CD4-positive, alpha-beta T cell treated with Interleukin-15 for 4 hours (primary cell): ENCODE measurements around the gene GFM1.
"Not testable (repeated sequence)": the region's sequence is repeated elsewhere in the genome, so short reads cannot be mapped to it uniquely, and the experiment has no call there.

ENCODE experiments used
- DNase-seq: peaks from one replicate; pipeline ENCODE4 v3.0.0-alpha.2; 2020; ENCODE audit warnings: low spot score

The GFM1 gene

GRCh38 chr3:158678687-158679086 is 34.4 kb downstream of the GFM1 start:
- DNase-seq = no peak

DNA sequence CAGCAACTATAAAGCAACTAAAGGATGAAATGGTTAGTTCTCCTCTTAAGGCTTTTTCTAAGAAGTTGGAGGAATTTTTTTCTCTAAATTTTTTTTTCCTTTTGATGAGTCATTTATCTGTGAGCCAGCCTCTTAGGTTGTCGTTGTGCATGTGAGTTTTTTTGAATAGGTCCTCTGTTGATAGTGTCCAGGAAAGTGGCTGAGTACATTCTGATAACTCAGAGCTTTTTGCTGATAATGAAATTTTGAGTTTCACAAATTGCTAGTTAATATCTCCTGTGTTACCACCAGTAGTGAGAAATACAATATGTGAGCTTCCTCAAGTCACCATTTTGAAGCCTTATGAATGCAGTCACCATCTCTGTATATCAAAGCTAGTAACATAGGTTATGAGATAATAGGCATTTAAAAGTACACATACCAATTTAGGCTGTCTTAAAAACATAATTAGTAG is 35.2 kb downstream of the GFM1 start:
- DNase-seq = no peak

DNA sequence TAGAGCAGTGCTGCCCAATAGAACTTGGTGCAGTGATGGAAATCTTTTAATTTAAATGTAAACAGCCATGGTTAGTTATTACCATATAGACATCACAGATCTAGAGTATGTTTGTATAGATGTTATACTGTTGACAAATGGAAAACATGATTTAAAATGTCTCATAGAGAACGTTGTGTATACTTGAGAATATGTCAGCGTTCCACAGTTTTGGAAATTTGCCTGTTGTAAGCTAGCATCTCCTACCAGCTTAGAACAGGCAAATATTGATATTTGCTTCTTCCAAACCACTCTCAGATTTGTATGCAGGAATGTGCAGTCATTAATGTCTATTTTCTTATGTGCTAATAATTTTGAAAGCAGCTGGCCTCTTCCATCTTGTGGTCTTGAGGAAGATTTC is 36.5 kb downstream of the GFM1 start:
- DNase-seq = no peak

DNA sequence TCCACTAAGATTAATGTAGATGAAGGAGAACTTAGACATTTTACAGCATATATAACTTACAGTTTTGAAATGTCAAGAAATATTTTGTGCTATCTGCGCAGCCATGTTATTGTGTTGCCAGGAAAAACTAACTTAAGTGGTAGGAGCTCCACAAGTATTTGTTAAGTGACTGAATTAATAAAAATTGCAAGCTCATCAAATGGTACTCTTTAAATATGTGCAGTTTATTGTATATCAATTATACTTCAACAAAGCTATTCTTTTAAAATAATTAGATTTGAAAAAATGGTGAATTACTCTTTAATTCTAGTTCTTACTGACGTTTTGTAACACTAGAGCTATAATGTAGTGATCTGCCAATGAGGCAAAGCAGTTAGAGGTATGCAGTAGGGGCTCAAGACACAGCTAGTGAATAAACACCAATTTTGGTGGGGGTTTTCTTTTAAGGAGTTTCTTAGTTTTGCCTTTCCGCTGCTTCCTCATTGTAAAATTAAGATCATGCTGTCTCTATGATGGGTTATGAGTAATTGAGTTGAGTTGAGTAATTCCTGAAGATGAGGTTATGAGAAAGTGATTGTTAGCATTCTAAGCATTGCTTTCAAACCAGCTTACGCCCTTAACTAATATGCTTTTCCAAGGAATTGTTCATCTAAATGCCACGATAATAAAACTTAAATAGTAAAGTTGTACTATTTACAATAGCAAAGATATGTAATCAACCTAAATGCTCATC is 39.1 kb downstream of the GFM1 start:
- DNase-seq = no peak

DNA sequence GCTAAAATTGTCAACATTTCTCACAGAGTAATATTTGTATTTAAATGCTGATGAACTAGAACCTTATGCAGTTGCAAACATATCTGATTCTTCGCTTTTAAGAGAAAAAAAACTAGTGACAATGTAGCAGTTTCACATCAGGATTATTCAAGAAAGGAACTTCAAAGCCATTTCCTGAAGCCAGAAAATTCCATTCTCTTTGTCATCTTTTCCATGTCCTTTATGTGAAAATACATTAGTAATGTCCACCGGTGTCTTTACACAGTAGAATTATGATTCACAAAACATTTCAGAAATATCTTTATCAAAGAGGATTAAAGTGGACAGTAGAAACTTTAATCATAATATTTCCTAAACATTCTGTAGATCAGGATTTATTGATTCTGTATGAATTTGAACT is 40.8 kb downstream of the GFM1 start:
- no peak for DNase-seq

DNA sequence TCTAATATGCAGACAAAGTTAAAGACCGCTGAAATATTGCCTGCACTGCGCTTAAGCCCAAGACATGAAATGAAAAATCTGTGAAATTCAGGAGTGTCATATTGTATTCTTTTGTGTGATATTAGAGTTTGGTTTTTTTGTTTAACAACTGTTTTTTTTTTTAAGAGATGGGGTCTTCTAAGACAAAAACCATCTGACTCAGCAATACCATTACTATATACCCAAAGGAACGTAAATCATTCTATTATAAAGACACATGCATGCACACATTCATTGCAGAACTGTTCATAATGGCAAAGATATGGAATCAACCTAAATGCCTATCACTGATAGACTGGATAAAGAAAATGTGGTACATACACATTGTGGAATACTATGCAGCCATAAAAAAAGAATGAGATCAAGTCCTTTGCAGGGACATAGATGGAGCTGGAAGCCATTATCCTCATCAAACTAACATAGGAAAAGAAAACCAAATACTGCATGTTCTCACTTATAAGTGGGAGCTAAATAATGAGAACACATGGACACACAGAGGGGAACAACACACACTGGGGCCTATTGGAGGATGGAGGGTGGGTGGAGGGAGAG is 49.6 kb downstream of the GFM1 start:
- not testable (repeated sequence) for DNase-seq

DNA sequence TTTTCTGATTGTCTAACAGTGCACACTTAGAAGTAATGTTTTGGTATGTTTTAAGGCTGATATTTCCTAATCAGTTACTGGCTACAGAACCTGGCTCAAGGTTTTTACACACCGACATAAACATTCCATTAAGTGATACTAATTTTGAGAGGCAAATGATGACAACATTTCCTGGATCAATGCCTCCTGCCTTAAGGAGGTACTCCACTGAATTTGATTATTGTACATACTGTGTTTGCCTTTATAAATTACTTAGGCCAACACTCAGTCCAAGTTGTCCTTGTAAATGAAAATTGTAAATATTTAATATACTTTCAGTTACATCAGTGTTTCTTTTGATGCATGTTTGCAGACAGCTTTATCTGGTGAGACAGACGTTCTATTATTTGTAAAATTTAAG is 52.3 kb downstream of the GFM1 start:
- no peak for DNase-seq

DNA sequence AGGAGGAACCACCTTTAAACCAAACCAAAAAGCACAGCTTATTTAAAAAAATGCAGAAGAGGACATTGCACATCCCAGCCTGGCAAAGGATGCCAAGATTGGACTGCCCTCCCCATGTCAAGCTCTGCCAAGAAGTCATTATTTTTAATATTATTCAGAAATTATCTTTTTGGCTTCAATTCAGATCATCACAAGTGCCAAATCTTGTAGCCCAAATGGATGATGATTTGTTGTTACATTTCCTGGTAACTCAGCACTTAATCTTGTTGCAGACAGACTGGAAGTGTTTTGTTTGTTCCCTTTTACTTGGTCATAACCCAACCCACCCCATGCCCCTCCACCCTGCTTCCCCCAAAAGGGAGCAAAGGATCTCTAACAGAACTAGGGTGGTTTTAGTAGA is 56.2 kb downstream of the GFM1 start:
- DNase-seq = no peak

- no peak for DNase-seq
Measured at GRCh38 chr3:158701420-158702065, 57.2 kb downstream of the GFM1 start.

- DNase-seq = no peak
Measured at GRCh38 chr3:158702815-158703481, 58.6 kb downstream of the GFM1 start.

DNA sequence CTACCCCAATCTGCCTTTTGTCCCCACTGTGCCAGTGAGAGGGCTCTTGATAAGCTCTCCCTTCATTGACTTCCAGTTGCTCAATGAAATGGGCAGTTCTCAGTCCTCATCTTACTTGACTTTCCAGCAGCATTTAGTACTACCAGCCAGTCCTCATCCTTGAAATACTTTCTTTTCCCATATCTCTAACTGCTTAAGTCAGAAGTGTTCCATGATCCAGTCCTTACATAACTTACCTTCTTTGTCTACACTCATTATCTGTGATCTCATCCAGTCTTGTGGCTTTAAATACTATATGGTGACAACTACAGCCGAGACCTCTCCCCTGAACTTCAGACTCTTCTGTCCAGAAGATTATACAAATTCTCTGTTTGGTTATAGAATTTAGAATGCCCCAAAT is 59.2 kb downstream of the GFM1 start:
- no peak for DNase-seq

DNA sequence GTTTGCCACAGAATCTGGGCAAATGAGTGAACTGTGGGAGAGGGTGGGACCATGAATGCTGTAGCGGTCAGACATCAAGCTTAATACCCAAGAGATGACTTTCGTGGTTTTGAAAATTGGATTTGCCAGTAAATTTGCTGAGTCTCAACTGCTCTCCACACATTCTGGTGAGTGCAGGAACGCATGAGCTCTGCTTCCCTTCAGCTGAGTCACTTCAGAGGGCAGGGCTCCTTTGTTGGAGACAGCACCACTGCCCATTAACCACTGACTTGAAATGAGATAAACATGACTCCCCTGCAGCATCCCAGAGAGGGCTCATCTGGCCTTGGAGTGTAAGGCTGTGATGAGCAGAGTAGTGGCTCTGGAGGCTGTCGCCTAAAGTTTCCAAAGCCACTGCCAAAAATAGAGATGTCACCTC is 65.3 kb downstream of the GFM1 start:
- no peak for DNase-seq

- no peak for DNase-seq
Measured at GRCh38 chr3:158710601-158711000, 66.3 kb downstream of the GFM1 start.

DNA sequence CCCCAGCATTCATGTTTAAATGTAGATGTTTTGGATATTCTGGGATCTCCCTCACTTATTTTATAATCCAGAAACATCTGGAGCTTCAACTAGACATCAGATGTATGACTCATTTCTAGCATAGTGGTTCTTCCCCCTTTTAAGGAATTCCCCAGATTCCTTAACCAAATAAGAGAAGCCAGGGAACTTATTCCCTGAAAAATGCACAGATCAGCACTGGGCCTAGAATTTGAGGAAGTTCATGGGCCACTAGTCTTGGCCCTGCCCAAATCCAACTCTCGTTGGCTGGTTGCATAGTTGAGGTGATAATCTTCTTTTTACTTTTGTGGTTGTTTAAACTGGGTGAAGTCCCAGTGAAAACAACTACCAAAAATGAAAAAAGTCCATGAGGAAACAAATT is 67.6 kb downstream of the GFM1 start:
- no peak for DNase-seq

GRCh38 chr3:158712443-158712842 is 68.1 kb downstream of the GFM1 start:
- no peak for DNase-seq

DNA sequence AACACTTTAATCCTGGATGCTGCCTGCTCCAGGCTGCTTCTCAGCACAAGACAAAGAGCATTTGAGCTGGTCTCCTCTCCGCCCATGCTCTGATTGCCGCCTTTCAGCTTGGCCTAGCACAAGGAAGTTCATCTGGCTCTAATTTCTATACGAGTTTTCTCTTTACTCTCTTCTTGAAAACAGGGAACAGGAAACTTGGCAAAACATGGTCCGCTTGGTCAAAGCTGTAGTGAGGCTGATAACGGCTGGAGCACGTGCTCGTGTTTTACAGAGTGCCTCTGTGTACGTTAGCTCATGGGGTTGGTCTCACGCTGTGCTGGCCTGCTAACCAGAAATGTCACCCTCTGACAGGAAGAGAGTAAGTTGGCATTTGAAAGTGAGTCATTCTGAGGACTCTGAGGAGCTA is 68.8 kb downstream of the GFM1 start:
- no peak for DNase-seq

DNA sequence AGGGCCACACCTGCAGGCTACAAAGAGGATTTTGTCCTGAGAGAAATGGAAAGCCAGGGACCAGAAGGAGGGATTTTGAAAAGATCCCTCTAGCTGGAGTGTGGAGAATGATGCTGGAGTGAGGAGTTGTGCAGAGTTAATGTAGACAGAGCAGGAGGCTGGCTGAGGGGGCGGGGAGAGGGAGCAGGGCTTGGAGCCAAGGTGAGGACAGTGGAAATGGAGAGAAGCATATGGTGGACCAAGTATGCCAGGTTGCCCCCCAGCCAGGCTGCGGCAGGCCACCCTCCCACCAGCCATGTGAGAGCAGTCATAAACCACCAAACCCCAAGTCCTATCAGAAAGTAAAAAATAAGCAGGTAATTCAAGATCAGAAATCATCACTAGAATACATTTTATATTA is 73.2 kb downstream of the GFM1 start:
- no peak for DNase-seq

- DNase-seq = no peak
Measured at GRCh38 chr3:158718490-158719170, 74.3 kb downstream of the GFM1 start.

GRCh38 chr3:158722108-158722507 is 77.8 kb downstream of the GFM1 start:
- no peak for DNase-seq

GRCh38 chr3:158723991-158724390 is 79.7 kb downstream of the GFM1 start:
- DNase-seq = no peak

DNA sequence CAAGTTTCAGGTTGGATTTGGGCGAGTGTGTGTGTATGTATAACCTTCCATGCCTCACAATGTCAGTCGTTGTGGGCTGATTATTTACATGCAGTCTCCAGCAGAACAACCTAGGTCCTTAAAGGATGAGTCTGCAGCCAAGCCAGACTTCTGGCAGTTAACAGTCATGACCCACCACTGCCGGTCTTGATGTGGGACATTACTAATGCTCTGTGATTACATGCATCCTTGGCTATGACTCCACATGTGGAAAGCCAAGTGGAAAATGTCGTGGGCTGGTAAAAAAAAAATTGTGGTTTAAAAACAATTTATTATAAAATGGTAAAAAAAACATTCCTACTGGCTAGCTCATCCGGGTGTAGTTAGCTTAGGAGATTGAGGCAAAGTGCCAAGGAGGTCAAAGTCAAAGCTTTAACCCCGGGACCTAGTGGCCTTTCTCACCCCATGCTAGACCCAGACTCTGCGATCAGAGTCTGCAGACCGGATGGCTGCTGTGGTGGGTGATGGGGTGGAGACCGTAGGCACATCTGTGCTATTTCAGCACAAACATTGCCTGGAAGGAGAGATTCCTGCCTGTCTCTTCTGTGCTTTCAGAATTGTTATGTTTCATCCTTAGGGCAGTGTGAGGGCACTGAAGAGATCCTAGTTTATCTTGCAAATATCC is 81.2 kb downstream of the GFM1 start:
- no peak for DNase-seq
